CD4-positive, alpha-beta T cell treated with Interleukin-15 for 1 hour (primary cell): ENCODE measurements around the gene RERG.

Experiments used
- DNase-seq: peaks from one replicate; pipeline ENCODE4 v3.0.0-alpha.2; 2020

RERG gene

GRCh38 chr12:15216036-15216889 is 5.0 kb downstream of the RERG start:
- no peak for DNase-seq

- DNase-seq: no peak
Measured at GRCh38 chr12:15214851-15215601, 6.2 kb downstream of the RERG start.

- DNase-seq: no peak
Measured at GRCh38 chr12:15212930-15213329, 8.3 kb downstream of the RERG start.

DNA sequence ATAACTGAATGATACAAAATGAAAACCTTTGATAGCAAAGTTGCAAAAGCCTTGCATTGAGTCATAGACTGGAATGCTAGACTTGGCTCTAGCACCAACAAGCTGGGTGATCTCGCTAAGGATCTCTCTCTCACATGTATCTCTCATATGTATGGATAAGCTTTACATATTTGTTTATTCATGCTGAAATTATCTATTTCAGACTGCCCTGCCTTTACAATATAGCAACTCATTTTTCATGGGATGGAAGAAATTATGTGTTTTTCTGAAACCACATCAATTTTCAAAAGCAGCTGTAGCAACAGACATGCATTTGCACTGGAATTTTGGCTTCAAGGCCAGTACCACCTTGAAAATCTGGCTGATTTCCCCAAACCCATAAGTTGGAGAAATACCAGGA is 11.4 kb downstream of the RERG start:
- no peak for DNase-seq

- no peak for DNase-seq
Measured at GRCh38 chr12:15208871-15209656, 12.2 kb downstream of the RERG start.

GRCh38 chr12:15208140-15208539 is 13.1 kb downstream of the RERG start:
- no peak for DNase-seq

GRCh38 chr12:15206831-15207389 is 14.3 kb downstream of the RERG start:
- DNase-seq: no peak

GRCh38 chr12:15206338-15206737 is 14.9 kb downstream of the RERG start:
- DNase-seq: no peak

GRCh38 chr12:15205341-15206010 is 15.7 kb downstream of the RERG start:
- DNase-seq: no peak

- DNase-seq: no peak
Measured at GRCh38 chr12:15201456-15201855, 19.8 kb downstream of the RERG start.

DNA sequence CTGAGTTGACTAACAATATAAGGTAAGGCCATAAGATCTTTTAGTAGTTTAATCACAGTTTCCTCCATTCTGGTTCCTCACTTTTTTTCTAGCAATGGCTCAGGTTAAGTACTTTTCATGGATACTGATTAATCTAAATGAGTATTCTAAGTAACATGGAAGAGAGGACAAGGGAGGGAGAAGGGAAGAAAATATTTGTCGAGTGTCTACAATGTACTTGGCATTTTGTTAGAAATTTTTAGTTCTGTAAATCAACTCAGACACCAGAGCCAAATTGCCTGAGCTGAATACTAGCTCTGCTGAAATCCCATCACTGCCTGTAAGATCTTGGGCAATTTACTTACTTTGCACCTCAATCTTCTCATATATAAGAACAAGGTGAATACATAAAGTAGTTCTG is 20.2 kb downstream of the RERG start:
- no peak for DNase-seq

- DNase-seq: no peak
Measured at GRCh38 chr12:15200641-15201040, 20.6 kb downstream of the RERG start.

- no peak for DNase-seq
Measured at GRCh38 chr12:15199930-15200329, 21.3 kb downstream of the RERG start.

GRCh38 chr12:15196678-15197505 is 24.3 kb downstream of the RERG start:
- DNase-seq: no peak

- no peak for DNase-seq
Measured at GRCh38 chr12:15196221-15196620, 25.0 kb downstream of the RERG start.

GRCh38 chr12:15194456-15195368 is 26.5 kb downstream of the RERG start:
- no peak for DNase-seq

GRCh38 chr12:15193946-15194345 is 27.3 kb downstream of the RERG start:
- no peak for DNase-seq

GRCh38 chr12:15192720-15193119 is 28.5 kb downstream of the RERG start:
- no peak for DNase-seq

DNA sequence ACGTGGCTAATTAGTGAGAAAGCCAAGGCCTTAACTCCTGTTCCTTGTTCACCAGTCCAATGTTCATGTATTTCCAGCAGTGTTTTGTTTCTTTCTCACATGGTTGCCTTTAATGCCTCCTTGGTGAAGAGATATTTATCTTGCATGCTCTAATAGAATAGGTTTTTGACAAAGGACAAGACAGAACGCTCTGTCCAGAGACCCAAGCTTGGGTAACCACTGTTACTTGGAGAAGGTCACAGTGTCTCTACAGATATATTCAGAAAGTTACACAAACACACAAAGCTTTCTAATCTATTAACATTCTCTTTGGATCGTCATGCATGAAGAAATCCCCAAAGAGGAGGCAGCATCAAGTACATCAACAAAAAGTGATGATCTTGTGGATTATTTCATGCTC is 33.1 kb downstream of the RERG start:
- no peak for DNase-seq

DNA sequence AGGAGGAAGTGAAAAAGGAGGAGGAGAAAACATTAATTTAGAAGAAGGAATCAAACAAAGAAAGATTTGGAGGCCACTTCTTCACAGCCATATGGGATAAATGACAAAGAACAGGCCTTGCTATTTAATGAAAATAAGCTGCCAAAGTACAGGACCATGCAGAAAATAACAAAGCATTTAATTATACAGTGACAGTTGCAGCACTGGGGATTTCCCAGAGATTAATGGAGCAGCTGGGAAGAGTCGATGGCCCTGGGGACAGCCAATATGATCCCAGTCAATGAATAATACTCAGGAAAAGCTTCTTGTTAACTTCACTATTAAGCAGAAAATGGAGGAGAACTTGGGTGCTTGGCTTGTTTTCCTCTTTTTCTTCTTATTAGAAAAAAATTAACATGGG is 34.6 kb downstream of the RERG start:
- no peak for DNase-seq

GRCh38 chr12:15184484-15184883 is 36.7 kb downstream of the RERG start:
- no peak for DNase-seq
